Skeletal muscle satellite cell (primary cell): ENCODE results near the gene SGO1.
A peak's percentile ranks its signal among the peaks of the same experiment; 100 is the strongest.

Experiments
- H3K27me3 ChIP-seq: 2 replicates; pipeline ENCODE4 v1.7.0; 2013; ENCODE audit warnings: low read length; ENCODE audit not compliant: control insufficient read depth, insufficient read depth
- H3K36me3 ChIP-seq: 2 replicates; pipeline ENCODE4 v1.7.0; 2013; ENCODE audit warnings: mild to moderate bottlenecking, control low read depth, low read length; ENCODE audit not compliant: insufficient read depth
- H3K4me1 ChIP-seq: 2 replicates; pipeline ENCODE4 v1.7.0; 2013; ENCODE audit warnings: low read length; ENCODE audit not compliant: control insufficient read depth, insufficient read depth
- H3K4me2 ChIP-seq: 2 replicates; pipeline ENCODE4 v1.7.0; 2013; ENCODE audit warnings: mild to moderate bottlenecking, low read length
- H3K4me3 ChIP-seq: 2 replicates; pipeline ENCODE4 v1.7.0; 2013; ENCODE audit warnings: low read length
- H3K9ac ChIP-seq: 2 replicates; pipeline ENCODE4 v1.7.0; 2013; ENCODE audit warnings: mild to moderate bottlenecking, low read depth, low read length, moderate library complexity
- H3K9me3 ChIP-seq: replicated peaks from 2 replicates; pipeline ENCODE4 v1.7.0; 2013; ENCODE audit warnings: mild to moderate bottlenecking, control low read depth, low read length

The SGO1 gene

DNA sequence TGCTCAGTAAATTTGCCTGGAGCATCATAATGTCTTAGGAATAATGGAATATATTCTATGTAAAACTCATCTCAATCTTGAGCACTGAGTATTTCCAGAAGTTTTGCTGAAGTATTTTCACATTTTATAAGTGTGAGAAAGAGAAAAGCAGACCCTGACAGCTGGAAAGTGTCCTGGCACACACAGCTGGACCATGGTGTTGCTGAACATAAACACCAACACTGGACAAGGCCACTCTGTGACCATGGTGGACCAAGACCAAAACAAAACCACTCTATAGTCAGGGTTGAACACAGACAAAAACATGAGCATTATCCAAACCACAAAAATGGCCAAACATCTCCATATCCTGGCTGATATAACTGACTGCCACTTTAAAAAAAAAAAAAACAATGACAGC is 15.1 kb upstream of the SGO1 start:
- Histone ChIP-seq H3K36me3 (no peaks in the 10 kb centered on the region), H3K4me2 (no peak overlapping the region), H3K27me3 (no peaks in the 10 kb centered on the region), H3K4me1 (no peaks in the 10 kb centered on the region), H3K9ac (no peak overlapping the region), H3K9me3 (no peaks in the 10 kb centered on the region), H3K4me3 (no peak overlapping the region)

DNA sequence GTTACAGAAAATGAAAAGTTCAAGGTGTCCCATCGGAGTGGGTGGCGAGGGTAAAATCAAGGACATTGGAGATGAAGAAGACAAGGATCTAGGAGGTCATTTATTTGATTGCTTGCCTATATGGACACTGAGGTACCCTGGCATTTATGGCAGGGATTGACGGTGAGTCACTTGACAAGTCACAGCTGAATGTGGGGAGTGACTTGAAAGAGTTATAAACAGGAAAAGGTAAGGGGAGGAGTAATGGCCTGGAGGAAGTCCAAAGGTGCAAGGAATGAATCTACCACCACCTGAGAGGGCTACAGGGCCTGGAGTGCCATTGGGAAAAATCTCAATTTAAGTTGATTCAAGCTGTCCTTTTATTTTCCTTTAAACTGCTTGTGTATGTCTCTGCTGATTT is 11.8 kb upstream of the SGO1 start:
- Histone ChIP-seq H3K36me3 (no peaks in the 10 kb centered on the region), H3K9ac (no peak overlapping the region), H3K4me3 (no peak overlapping the region), H3K27me3 (no peaks in the 10 kb centered on the region), H3K4me1 (no peaks in the 10 kb centered on the region), H3K4me2 (no peak overlapping the region), H3K9me3 (no peaks in the 10 kb centered on the region)

DNA sequence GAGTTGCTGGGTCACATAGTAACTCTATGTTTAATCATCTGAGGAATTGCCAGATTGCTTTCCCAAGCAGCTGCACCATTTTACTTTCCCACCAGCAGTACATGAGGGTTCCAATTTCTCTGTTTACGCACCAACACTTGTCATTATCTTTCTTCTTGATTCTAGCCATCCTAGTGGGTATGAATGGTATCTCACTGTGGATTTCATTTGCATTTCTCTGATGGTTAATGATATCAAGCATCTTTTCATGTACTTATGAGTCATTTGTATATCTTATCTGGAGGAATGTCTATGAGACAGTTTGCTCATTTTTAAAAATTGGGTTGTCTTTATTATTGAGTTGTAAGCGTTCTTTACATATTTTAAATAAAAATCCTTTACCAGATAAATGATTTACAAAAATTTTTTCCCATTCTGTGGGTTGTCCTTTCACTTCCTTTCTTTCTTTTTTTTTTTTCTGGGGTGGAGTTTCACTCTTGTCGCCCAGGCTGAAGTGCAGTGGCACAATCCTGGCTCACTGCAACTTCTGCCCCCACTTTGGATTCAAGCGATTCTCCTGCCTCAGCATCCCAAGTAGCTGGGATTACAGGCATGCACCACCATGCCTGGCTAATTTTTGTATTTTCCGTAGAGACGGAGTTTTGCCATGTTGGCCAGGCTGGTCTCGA is 8.9 kb upstream of the SGO1 start:
- H3K9me3 ChIP-seq = no peaks in the 10 kb centered on the region
- no peak overlapping the region for H3K4me3 ChIP-seq
- no peaks in the 10 kb centered on the region for H3K36me3 ChIP-seq
- no peaks in the 10 kb centered on the region for H3K4me1 ChIP-seq
- H3K27me3 ChIP-seq = no peaks in the 10 kb centered on the region
- H3K9ac ChIP-seq = no peak overlapping the region
- H3K4me2 ChIP-seq = no peak overlapping the region

DNA sequence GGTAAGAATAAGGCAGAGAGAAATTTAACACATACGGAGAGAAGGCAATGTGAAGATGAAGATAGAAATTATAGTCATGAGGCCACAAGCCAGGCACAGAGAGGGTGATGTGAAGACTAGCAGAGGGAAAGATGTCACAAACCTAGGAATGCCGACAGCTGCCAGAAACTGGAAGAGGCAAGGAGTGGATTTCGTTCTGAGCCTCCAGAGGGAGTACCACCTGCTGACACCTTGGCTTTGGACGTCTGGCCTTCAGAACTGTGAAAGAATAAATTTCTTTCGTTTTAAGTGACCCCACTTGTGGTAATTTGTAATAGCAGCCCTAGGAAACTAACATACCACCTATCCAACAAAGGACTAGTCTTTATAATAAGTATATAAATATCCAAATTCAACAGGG is 5.0 kb upstream of the SGO1 start:
- Histone ChIP-seq H3K9me3 (no peaks in the 10 kb centered on the region), H3K4me2 (no peak overlapping the region), H3K9ac (no peak overlapping the region), H3K27me3 (no peaks in the 10 kb centered on the region), H3K4me1 (peaks cover 6% of the 10 kb centered on the region), H3K36me3 (no peaks in the 10 kb centered on the region), H3K4me3 (no peak overlapping the region)

DNA sequence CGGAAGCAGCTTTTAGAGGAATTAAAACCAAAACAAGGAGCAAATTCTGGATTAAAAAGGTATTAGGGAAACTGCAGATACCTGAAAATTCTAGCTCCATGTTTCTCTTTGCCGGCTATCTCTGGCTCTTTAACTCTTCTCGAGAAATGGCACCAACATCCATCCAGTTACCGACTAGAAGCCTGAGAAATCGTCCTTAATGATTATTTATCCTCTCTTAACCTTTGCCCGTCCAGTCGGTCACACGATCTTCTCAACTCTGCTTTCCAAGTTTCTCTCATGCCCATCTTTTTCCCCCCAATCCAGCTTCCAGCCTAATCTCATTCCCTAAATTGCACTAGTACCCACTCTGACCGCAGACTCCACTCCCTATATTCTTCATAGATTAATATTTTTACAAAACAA is 596 bp upstream of the SGO1 start:
- no peaks in the 10 kb centered on the region for H3K27me3 ChIP-seq
- peak overlapping the region; percentile 93 for H3K9ac ChIP-seq
- H3K4me2 ChIP-seq = peak overlapping the region; percentile 84
- H3K36me3 ChIP-seq = no peaks in the 10 kb centered on the region
- H3K9me3 ChIP-seq = no peaks in the 10 kb centered on the region
- H3K4me3 ChIP-seq = peak overlapping the region; percentile 87
- H3K4me1 ChIP-seq = peaks cover 6% of the 10 kb centered on the region

DNA sequence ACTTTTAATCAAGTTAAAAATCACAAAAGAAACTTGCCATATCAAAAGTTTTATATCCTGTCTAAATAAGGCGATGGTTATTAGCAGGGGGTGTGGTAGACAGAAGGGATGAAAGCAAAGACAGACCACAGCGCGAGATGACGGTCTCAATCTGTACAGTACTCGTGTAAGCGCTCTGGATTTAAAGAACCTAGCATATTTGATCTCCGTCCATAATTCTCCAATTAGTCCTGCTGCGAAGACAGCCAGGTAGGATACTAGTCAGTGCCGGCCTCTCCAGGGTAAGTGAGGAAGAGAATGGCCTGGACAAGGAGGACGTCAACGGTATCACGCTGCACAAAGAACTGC is 701 bp downstream of the SGO1 start:
- H3K27me3 ChIP-seq = no peaks in the 10 kb centered on the region

DNA sequence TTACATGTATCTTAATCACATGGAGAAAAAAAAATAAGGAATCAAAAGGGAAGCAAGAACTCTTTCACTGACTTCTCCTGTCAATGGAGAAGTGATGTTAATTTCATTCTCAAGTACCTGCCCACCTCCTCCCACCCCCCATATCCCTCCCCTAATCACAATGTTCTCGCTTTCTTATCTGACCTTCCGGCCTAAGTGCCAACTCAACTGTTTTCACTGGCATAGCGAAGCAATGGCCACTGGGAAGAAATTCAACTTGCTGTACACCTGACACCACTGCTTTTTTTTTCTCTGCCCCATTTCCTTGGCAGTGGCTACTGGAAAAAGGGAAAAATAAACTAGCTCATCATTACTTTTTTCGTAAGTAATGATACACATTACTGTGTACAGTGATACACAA is 3.8 kb downstream of the SGO1 start:
- no peaks in the 10 kb centered on the region for H3K9me3 ChIP-seq
- H3K27me3 ChIP-seq = no peaks in the 10 kb centered on the region
- no peak overlapping the region for H3K4me3 ChIP-seq
- peaks cover 5% of the 10 kb centered on the region for H3K36me3 ChIP-seq
- peaks cover 3% of the 10 kb centered on the region for H3K4me1 ChIP-seq
- no peak overlapping the region for H3K9ac ChIP-seq
- H3K4me2 ChIP-seq = no peak overlapping the region

More for the DNA sequence above, 701 bp downstream of the SGO1 start:
- Histone ChIP-seq H3K36me3 (no peaks in the 10 kb centered on the region), H3K9me3 (no peaks in the 10 kb centered on the region), H3K4me1 (peaks cover 6% of the 10 kb centered on the region), H3K4me2 (peak overlapping the region; percentile 89), H3K4me3 (peak overlapping the region; percentile 87), H3K9ac (peak overlapping the region; percentile 93)

DNA sequence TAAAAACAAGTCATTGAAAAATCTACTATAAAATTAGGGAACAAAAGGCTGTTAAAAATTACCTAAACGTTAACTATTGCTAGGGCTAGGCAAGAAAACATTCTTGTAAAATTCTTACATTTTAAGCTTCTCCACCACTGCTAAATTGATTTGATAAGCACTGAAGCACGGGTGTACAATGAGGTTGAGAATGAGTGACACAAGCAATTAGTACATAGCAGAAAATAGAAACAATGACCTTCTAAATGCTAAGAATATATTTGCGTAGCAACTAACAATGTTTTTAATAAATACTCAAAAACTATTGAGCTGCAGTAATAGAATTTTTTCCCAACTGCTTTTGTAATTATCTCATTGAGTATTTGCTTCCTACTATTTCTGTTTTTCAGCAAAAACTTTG is 4.7 kb downstream of the SGO1 start:
- Histone ChIP-seq H3K9me3 (no peaks in the 10 kb centered on the region), H3K4me3 (no peak overlapping the region), H3K4me2 (no peak overlapping the region), H3K36me3 (peaks cover 5% of the 10 kb centered on the region), H3K27me3 (no peaks in the 10 kb centered on the region), H3K4me1 (no peaks in the 10 kb centered on the region), H3K9ac (no peak overlapping the region)

DNA sequence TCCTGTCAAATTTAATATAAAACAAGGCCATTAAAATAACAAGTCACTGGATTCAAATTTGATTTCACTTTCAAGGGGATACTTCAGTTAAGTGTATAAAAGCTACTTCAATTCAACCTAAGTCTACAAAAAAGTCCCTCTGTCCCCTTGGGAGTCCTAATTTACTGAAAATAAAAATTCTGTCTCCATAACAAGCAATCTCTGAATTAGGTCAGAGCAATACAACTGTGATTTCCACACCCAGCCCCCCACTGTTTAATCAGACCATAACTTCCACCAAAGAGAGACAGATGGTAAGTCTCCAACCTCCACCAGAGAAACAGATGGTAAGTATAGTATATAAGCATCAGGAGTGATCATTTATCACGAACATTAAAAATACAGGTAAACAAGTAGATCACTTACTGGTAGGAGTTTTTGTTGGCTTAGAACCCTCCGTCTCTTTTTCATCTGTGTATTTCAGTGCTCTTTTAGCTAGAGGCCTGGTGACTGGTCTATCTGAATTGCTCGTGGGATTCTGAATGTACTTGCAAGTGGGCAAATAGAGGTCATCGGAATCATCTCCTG is 12.1 kb downstream of the SGO1 start:
- Histone ChIP-seq H3K4me3 (no peak overlapping the region), H3K27me3 (no peaks in the 10 kb centered on the region), H3K9me3 (no peaks in the 10 kb centered on the region), H3K9ac (no peak overlapping the region), H3K4me2 (no peak overlapping the region), H3K36me3 (peaks cover 5% of the 10 kb centered on the region), H3K4me1 (no peaks in the 10 kb centered on the region)

DNA sequence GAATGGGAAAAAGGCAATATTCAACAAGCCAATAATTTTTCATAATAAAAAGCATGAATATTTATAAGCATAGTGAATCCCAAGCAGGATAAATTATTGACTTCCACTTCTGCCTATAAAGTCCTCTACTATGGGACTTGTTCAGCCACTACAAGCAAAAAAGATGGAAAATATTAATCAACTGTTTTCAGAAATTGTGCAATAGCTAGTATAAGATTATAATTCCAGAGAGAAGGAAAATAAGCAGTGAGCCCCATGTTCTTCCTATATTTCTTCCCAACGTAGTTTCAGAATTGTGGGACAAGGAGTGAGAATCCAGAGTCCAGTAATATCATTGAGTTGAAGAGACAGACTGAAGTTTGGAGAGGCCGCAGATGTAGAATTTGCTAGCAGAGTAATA is 24.3 kb downstream of the SGO1 start:
- no peak overlapping the region for H3K9ac ChIP-seq
- peaks cover 14% of the 10 kb centered on the region for H3K36me3 ChIP-seq
- no peak overlapping the region for H3K4me3 ChIP-seq
- no peaks in the 10 kb centered on the region for H3K9me3 ChIP-seq
- H3K27me3 ChIP-seq = no peaks in the 10 kb centered on the region
- no peaks in the 10 kb centered on the region for H3K4me1 ChIP-seq
- no peak overlapping the region for H3K4me2 ChIP-seq

DNA sequence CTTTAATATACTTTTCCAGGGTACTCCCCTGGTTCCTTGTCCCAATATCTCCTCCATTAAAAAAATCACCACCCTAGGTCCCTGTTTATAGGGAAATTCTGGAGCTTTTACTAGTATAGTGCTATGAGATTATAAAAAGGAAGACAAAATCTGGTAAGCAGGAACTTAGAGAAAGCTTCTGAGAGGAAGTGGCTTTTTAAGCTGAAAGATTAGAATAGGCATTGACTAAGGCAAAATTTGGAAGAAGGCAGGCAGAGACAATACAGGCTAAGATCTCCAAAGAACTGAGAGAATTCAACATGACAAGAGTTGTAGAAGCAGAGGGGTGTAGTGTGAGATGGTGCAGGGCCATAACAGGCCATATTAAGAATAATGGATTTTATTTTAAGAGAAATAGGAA is 25.8 kb downstream of the SGO1 start:
- H3K4me2 ChIP-seq = no peak overlapping the region
- H3K4me1 ChIP-seq = no peaks in the 10 kb centered on the region
- no peak overlapping the region for H3K9ac ChIP-seq
- H3K36me3 ChIP-seq = peaks cover 14% of the 10 kb centered on the region
- no peaks in the 10 kb centered on the region for H3K27me3 ChIP-seq
- no peak overlapping the region for H3K4me3 ChIP-seq
- no peaks in the 10 kb centered on the region for H3K9me3 ChIP-seq

DNA sequence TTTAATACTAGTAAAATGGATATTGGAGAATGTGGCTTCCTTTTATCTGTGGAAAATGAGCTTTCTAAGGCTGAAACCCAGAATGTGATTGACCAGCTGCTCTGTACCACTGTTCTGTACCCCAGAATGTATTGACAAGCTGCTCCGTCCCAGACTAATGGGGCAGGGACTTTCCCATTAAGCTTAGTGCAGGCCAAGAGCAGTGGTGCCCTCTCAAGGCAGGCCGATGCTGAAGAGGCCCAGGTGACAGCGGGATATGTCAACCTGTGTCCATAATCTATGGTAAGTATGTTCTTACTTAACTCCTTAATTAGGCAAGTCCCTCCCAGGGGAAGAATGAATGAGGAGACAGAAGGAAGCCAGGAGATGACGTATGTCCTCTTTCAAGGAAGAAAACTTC is 31.1 kb downstream of the SGO1 start:
- Histone ChIP-seq H3K27me3 (no peaks in the 10 kb centered on the region), H3K4me1 (no peaks in the 10 kb centered on the region), H3K9me3 (no peaks in the 10 kb centered on the region), H3K4me3 (no peak overlapping the region), H3K9ac (no peak overlapping the region), H3K36me3 (peaks cover 9% of the 10 kb centered on the region), H3K4me2 (no peak overlapping the region)
